T-helper 2 cell treated with Interferon-gamma antibody and Interleukin-4, amounts not matched to agents 5 μg/mL and 100 μg/mL, for 36 hours (primary cell): ENCODE data around the gene MRFAP1L1.
"Not testable (repeated sequence)": the region's sequence is repeated elsewhere in the genome, so short reads cannot be mapped to it uniquely, and the experiment has no call there.

Experiments
- DNase-seq: peaks from one replicate; pipeline ENCODE4 v3.0.0; 2021; ENCODE audit warnings: low spot score
- H3K27ac Mint-ChIP-seq: one replicate; pipeline ENCODE4 v1.8.0; 2021; ENCODE audit warnings: mild to moderate bottlenecking, mixed read lengths
- H3K27me3 Mint-ChIP-seq: one replicate; pipeline ENCODE4 v1.8.0; 2021; ENCODE audit warnings: low read depth, mixed read lengths
- H3K36me3 Mint-ChIP-seq: one replicate; pipeline ENCODE4 v1.8.0; 2021; ENCODE audit warnings: low read depth, mixed read lengths
- H3K4me1 Mint-ChIP-seq: one replicate; pipeline ENCODE4 v1.8.0; 2021; ENCODE audit warnings: low read depth, mixed read lengths
- H3K4me3 Mint-ChIP-seq: one replicate; pipeline ENCODE4 v1.8.0; 2022; ENCODE audit warnings: mild to moderate bottlenecking, moderate library complexity, mixed read lengths
- H3K9me3 Mint-ChIP-seq: one replicate; pipeline ENCODE4 v1.8.0; 2021; ENCODE audit warnings: mixed read lengths

The MRFAP1L1 gene

GRCh38 chr4:6728320-6729029 is 18.8 kb upstream of the MRFAP1L1 start:
- H3K27ac Mint-ChIP-seq, result no peak overlapping the region
- H3K36me3 Mint-ChIP-seq, result no peaks in the 10 kb centered on the region

GRCh38 chr4:6727943-6728250 is 18.2 kb upstream of the MRFAP1L1 start:
- Mint-ChIP-seq H3K9me3 (no peaks in the 10 kb centered on the region), H3K4me1 (peaks cover 2% of the 10 kb centered on the region), H3K4me3 (no peak overlapping the region), H3K36me3 (no peaks in the 10 kb centered on the region), H3K27me3 (no peaks in the 10 kb centered on the region), H3K27ac (no peak overlapping the region)
- DNase-seq, result no peak

More at GRCh38 chr4:6728320-6729029, 18.8 kb upstream of the MRFAP1L1 start:
- DNase-seq, result no peak
- Mint-ChIP-seq H3K27me3 (no peaks in the 10 kb centered on the region), H3K4me3 (no peak overlapping the region), H3K4me1 (peaks cover 2% of the 10 kb centered on the region), H3K9me3 (no peaks in the 10 kb centered on the region)

- Mint-ChIP-seq H3K27ac (no peak overlapping the region), H3K4me1 (peaks cover 2% of the 10 kb centered on the region), H3K9me3 (no peaks in the 10 kb centered on the region), H3K4me3 (no peak overlapping the region), H3K36me3 (no peaks in the 10 kb centered on the region), H3K27me3 (no peaks in the 10 kb centered on the region)
- DNase-seq, result no peak
These were observed 17.6 kb upstream of the MRFAP1L1 start for GRCh38 chr4:6727081-6727942.

- H3K9me3 Mint-ChIP-seq, H3K36me3 Mint-ChIP-seq, H3K27me3 Mint-ChIP-seq: not testable (repeated sequence)
These were observed 15.8 kb upstream of the MRFAP1L1 start for GRCh38 chr4:6725427-6725961.

GRCh38 chr4:6724421-6725111 is 14.9 kb upstream of the MRFAP1L1 start:
- Mint-ChIP-seq H3K27me3 (no peaks in the 10 kb centered on the region), H3K27ac (no peak overlapping the region), H3K36me3 (no peaks in the 10 kb centered on the region), H3K9me3 (no peaks in the 10 kb centered on the region), H3K4me1 (peaks cover 5% of the 10 kb centered on the region), H3K4me3 (no peak overlapping the region)
- DNase-seq, result no peak

More at GRCh38 chr4:6725427-6725961, 15.8 kb upstream of the MRFAP1L1 start:
- not testable (repeated sequence) for H3K4me1 Mint-ChIP-seq, DNase-seq, H3K4me3 Mint-ChIP-seq, H3K27ac Mint-ChIP-seq

GRCh38 chr4:6723851-6724250 is 14.2 kb upstream of the MRFAP1L1 start:
- Mint-ChIP-seq H3K9me3 (no peaks in the 10 kb centered on the region), H3K27ac (no peak overlapping the region), H3K27me3 (no peaks in the 10 kb centered on the region), H3K4me3 (no peak overlapping the region), H3K36me3 (peaks cover 4% of the 10 kb centered on the region), H3K4me1 (peaks cover 11% of the 10 kb centered on the region)
- no peak for DNase-seq

GRCh38 chr4:6722891-6723290 is 13.2 kb upstream of the MRFAP1L1 start:
- peaks cover 16% of the 10 kb centered on the region for H3K4me1 Mint-ChIP-seq

GRCh38 chr4:6721121-6721520 is 11.5 kb upstream of the MRFAP1L1 start:
- Mint-ChIP-seq H3K27ac (peak overlapping the region; percentile 28), H3K4me1 (peaks cover 22% of the 10 kb centered on the region), H3K9me3 (no peaks in the 10 kb centered on the region), H3K27me3 (no peaks in the 10 kb centered on the region), H3K4me3 (no peak overlapping the region), H3K36me3 (peaks cover 10% of the 10 kb centered on the region)
- DNase-seq, result no peak

More at GRCh38 chr4:6722891-6723290, 13.2 kb upstream of the MRFAP1L1 start:
- H3K36me3 Mint-ChIP-seq, result peaks cover 10% of the 10 kb centered on the region
- H3K27me3 Mint-ChIP-seq, result no peaks in the 10 kb centered on the region
- no peaks in the 10 kb centered on the region for H3K9me3 Mint-ChIP-seq
- no peak overlapping the region for H3K4me3 Mint-ChIP-seq
- no peak overlapping the region for H3K27ac Mint-ChIP-seq
- no peak for DNase-seq

- DNase-seq, result peak; percentile 72
- Mint-ChIP-seq H3K9me3 (no peaks in the 10 kb centered on the region), H3K27me3 (peaks cover 2% of the 10 kb centered on the region), H3K27ac (no peak overlapping the region), H3K36me3 (peaks cover 13% of the 10 kb centered on the region), H3K4me1 (peaks cover 27% of the 10 kb centered on the region), H3K4me3 (peak overlapping the region; percentile 62)
These were observed 10.6 kb upstream of the MRFAP1L1 start for GRCh38 chr4:6720202-6720699.

- H3K9me3 Mint-ChIP-seq, result no peaks in the 10 kb centered on the region
- no peak for DNase-seq
- H3K27me3 Mint-ChIP-seq, result peaks cover 2% of the 10 kb centered on the region
- peaks cover 28% of the 10 kb centered on the region for H3K4me1 Mint-ChIP-seq
- peaks cover 13% of the 10 kb centered on the region for H3K36me3 Mint-ChIP-seq
- H3K4me3 Mint-ChIP-seq, result no peak overlapping the region
- H3K27ac Mint-ChIP-seq, result no peak overlapping the region
These were observed 10.0 kb upstream of the MRFAP1L1 start for GRCh38 chr4:6719611-6720179.

GRCh38 chr4:6718932-6719610 is 9.4 kb upstream of the MRFAP1L1 start:
- peaks cover 13% of the 10 kb centered on the region for H3K36me3 Mint-ChIP-seq
- H3K9me3 Mint-ChIP-seq, result no peaks in the 10 kb centered on the region
- DNase-seq, result no peak
- peaks cover 28% of the 10 kb centered on the region for H3K4me1 Mint-ChIP-seq
- no peak overlapping the region for H3K27ac Mint-ChIP-seq
- H3K27me3 Mint-ChIP-seq, result peaks cover 2% of the 10 kb centered on the region
- H3K4me3 Mint-ChIP-seq, result peak overlapping the region; percentile 3

- DNase-seq, result no peak
- peak overlapping the region; percentile 93 for H3K4me3 Mint-ChIP-seq
- peaks cover 6% of the 10 kb centered on the region for H3K9me3 Mint-ChIP-seq
- H3K4me1 Mint-ChIP-seq, result peaks cover 31% of the 10 kb centered on the region
- H3K36me3 Mint-ChIP-seq, result peaks cover 13% of the 10 kb centered on the region
- H3K27me3 Mint-ChIP-seq, result peaks cover 4% of the 10 kb centered on the region
- peak overlapping the region; percentile 82 for H3K27ac Mint-ChIP-seq
These were observed 7.4 kb upstream of the MRFAP1L1 start for GRCh38 chr4:6716958-6717655.
